ENCODE results near the gene GAB1. TPM values are rescaled to one million over a fixed set of nuclear protein-coding genes. Genes with fewer than 3 reads are reported as not detected.
A peak's percentile ranks its signal among the peaks of the same experiment; 100 is the strongest.
"Not testable (repeated sequence)": the region's sequence is repeated elsewhere in the genome, so short reads cannot be mapped to it uniquely, and the experiment has no call there.

Gene GAB1
- polyA plus RNA-seq, 3 donors from 2014 or later = 1.9 to 2.9 TPM; not detected in 1

DNA sequence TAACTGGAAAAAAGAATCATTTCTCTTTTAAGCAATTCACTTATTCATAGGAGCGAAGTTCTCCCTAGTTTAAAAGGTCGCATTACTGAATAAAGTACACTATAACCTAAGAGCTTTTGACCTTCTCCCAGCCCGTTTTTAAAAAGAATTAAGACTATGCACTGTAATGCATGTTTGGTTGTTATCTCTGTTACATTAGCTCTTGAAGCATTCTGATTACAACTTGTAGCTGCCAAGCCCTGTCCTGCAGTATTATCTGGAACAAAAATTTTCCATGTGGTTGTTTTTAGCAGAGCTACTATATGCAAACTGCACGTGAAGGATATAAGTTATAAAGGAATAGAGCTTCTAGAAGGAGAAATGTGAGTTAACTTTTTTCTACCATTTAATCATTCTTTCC lies 8.1 kb downstream of the GAB1 start:
- Mint-ChIP-seq H3K27me3 (ENCODE audit: low read depth in 3 of 3) (peaks cover 0 to 2% (median 0%) of the 10 kb centered on the region in 3 donors), H3K27ac (no peak overlapping the region), H3K4me1 (peaks cover 0 to 7% of the 10 kb centered on the region in 2 donors), H3K4me3 (no peak overlapping the region), H3K9me3 (no peaks in the 10 kb centered on the region), H3K36me3 (no peaks in the 10 kb centered on the region)
- no peak for DNase-seq

DNA sequence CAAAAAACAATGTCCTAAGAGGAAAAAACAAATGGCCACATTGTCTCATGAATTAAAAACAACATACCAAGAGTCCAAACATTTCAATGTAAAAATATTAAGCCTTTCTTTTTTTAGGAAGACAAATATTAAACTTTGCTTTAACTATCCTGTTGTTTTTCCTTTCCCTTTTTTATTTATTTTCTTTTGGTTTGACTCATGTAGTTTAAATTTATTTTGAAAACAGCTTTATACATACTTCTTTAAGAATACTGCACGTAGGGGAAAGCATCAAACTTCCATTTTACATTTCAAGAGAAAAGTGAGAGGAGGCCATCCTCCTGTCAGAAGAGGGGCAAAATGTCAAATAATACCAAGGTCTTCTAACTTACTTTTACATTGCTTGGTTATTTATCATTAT lies 8.7 kb downstream of the GAB1 start:
- Mint-ChIP-seq H3K9me3 (no peaks in the 10 kb centered on the region), H3K27ac (no peak overlapping the region), H3K4me3 (no peak overlapping the region), H3K4me1 (peaks cover 0 to 6% of the 10 kb centered on the region in 2 donors), H3K36me3 (no peaks in the 10 kb centered on the region), H3K27me3 (ENCODE audit: low read depth in 3 of 3) (peaks cover 0 to 2% (median 0%) of the 10 kb centered on the region in 3 donors)
- no peak for DNase-seq

DNA sequence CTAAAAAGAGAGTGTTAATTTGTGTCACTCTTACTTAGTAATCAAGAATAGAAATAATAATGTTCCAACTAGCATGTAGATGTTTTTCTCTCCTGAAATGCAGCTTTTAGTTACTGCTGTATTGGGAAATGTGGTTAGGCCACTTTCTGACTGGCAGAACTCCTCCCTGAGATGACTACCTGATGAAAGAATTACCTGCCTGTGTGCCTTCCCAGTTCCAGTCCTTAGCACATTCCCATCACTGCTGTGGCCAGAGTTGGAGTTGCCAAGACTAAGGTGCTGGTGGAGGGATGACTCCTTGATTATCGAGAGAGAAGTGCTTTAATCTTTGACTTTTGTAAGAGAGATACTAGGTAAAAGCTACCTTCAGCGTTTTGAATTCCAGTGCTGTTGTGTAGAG lies 9.5 kb downstream of the GAB1 start:
- Mint-ChIP-seq H3K4me3 (no peak overlapping the region), H3K27ac (no peak overlapping the region), H3K27me3 (ENCODE audit: low read depth in 3 of 3) (peaks cover 0 to 2% (median 0%) of the 10 kb centered on the region in 3 donors), H3K36me3 (no peaks in the 10 kb centered on the region), H3K9me3 (no peaks in the 10 kb centered on the region), H3K4me1 (peaks cover 0 to 6% of the 10 kb centered on the region in 2 donors)
- DNase-seq = no peak

DNA sequence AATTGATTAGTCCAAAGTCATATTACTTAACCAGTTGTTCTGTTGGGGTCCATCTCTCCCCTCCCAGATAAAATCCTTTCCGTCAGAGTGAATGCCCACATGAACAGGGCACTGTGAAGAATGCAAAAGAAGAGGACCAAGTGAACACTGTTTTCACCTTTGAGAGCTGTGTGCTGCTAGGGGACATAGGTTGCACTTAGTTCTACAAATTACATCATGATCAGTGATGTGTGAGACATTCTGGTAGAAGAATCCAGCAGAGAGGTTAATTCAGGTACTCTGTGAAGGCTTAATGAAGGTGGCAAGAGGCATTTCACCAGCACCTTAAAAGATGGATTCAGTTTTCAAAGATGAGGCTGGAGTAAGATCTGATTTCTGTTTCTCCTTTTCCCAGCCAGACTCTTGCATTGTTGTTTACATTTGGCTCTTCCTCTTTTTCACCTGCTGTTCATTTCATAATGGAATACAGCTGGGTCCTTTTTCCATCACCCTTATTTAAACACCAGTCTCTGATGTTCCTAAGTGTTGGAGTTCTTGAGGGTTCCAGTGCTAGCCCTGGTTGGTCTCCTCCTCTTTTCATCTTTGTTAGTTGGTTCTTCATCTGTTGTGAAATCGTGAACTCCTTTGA lies 10.9 kb downstream of the GAB1 start:
- Mint-ChIP-seq H3K9me3 (no peaks in the 10 kb centered on the region), H3K36me3 (no peaks in the 10 kb centered on the region), H3K4me1 (no peaks in the 10 kb centered on the region), H3K27me3 (ENCODE audit: low read depth in 3 of 3) (peaks cover 0 to 2% (median 0%) of the 10 kb centered on the region in 3 donors), H3K4me3 (no peak overlapping the region), H3K27ac (no peak overlapping the region)
- DNase-seq = no peak

DNA sequence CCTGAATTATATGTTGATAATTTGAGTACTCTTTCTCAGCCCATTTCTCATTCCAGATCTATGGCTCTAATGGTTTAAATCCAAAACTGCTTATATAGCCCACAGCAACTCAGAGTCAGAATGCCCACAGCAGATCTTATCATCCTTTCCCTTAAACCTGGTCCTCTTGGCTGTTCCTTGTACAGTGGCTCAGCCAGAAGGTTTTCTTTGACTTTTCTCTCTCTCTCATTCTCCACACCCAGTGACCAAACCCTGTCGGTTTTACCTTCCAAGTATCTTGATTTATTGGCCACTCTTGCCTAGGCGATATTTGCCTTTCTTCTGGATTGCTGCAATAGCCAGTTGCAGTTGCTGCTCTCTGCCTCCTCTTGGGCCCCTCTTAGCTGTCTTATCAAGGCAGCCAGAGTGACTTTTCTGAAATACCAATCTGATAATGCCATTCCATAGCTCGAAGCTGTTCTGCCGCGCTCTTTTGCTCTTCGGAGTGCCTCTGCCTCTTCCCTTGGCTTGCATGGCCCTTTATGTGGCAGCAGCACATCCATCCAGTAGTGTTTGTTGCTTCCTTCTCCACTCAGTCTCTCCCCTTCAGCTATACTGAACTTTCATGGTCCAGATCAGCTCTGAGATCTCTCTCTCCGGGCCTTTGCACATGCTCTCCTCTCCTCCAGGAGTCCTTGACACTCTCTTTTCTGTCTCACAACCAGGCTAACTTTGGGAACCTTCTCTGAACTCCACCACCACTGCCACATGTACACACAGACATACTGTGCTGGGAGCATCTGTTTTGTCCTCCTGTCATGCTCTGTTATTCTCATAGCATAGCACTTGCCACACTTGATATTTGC lies 11.8 kb downstream of the GAB1 start:
- no peaks in the 10 kb centered on the region for H3K4me1 Mint-ChIP-seq
- H3K27ac Mint-ChIP-seq = peak overlapping the region in 1 of 6 donors; percentile 11
- peaks cover 0 to 5% (median 0%) of the 10 kb centered on the region in 3 donors for H3K27me3 Mint-ChIP-seq (ENCODE audit: low read depth in 3 of 3)
- H3K36me3 Mint-ChIP-seq = no peaks in the 10 kb centered on the region
- H3K9me3 Mint-ChIP-seq = no peaks in the 10 kb centered on the region
- no peak for DNase-seq
- H3K4me3 Mint-ChIP-seq = no peak overlapping the region

DNA sequence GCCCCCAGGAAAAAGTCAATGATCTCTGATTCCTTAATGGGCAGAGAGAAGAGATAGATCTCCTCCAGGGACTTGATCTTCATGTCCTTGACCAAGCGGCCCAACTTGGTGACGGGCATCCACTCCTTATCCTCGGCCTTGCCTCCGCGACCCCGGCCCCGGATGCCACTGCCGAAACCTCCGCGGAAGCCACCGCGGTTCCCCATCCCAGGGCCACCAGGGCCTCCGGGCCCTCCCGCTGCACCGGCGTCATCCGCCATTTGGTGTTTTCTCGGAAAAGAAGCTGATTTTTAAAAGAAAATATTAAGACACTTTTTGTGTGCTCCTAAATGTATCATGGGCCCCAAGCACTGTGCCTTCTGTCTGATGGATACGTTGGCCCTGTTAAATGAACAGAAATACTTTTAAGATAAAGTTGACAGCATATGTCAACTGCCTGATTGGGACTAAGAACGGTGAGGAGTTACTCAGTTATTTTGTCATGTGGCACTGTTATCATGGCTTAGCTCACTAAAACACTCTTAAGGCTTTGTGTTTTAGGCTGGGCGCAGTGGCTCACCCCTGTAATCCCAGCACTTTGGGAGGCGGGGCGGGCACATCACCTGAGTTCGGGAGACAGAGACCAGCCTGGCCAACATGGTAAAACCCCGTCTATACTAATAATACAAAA lies 13.3 kb downstream of the GAB1 start:
- peaks cover 0 to 12% of the 10 kb centered on the region in 2 donors for H3K4me1 Mint-ChIP-seq
- not testable (repeated sequence) for DNase-seq; H3K27me3 Mint-ChIP-seq (ENCODE audit: low read depth in 3 of 3); H3K4me3 Mint-ChIP-seq; H3K27ac Mint-ChIP-seq; H3K9me3 Mint-ChIP-seq; H3K36me3 Mint-ChIP-seq

DNA sequence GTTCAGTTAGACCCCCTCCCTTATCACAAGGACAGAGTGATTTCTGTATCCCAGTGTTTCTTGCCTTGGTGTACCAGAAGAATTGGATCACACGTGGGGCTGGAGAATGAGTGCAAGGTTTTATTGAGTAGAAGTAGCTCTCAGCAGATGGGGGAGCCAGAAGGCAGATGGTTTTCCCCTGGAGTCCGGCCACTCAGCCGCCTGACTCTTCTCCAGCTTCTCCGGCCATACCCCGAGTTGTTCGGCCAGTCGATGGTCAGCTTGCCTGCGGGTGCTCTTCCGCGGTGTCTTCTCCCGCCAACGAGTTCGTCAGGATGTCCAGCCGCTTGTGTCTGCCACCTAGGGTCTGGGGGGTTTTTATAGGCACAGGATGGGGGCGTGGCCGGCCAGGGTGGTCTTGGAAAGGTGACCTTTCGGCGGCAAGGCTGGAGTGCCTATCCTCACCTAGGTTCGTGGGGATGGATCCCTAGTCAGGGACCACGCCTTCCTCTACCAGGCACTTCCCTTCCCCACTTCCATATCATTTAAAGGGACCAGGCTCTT lies 14.5 kb downstream of the GAB1 start:
- H3K36me3 Mint-ChIP-seq = no peaks in the 10 kb centered on the region
- H3K27me3 Mint-ChIP-seq (ENCODE audit: low read depth in 3 of 3) = peaks cover 0 to 5% (median 1%) of the 10 kb centered on the region in 3 donors
- H3K27ac Mint-ChIP-seq = no peak overlapping the region
- no peaks in the 10 kb centered on the region for H3K9me3 Mint-ChIP-seq
- H3K4me3 Mint-ChIP-seq = no peak overlapping the region
- peaks cover 0 to 18% of the 10 kb centered on the region in 2 donors for H3K4me1 Mint-ChIP-seq
- DNase-seq = no peak

DNA sequence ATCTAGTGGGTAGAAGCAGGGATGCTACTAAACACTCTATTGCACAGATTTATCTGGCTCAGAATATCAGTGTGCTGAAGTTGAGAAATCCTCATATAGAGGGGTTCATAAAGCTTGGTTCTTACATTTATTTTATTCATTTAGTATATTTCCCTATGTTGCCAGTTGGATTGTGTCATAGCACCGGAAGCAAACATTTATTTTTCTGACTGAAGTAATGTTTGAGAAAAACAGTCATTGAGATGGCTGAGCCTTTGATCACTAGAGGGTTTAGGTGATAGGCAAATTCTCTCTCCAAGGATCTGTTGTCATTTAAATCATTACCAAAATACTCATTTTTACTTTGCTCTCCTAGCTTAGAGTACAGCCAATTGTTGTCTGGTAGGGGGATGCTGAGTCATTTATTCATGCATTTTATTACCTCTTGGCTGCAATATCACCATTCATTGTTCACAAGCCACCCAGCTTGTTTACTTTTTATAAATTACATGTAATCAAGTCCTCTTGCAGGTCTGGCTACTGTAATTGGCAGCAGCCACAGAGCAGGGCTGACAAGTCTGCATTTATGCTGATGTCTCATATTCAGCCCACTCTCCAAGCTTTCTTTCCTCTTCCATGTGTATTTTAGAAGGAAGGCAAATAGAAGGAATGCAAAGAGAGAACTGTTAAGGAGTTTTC lies 15.2 kb downstream of the GAB1 start:
- Mint-ChIP-seq H3K36me3 (no peaks in the 10 kb centered on the region), H3K9me3 (no peaks in the 10 kb centered on the region), H3K4me1 (peaks cover under 1 to 25% of the 10 kb centered on the region in 2 donors), H3K27ac (no peak overlapping the region), H3K27me3 (ENCODE audit: low read depth in 3 of 3) (peaks cover 0 to 5% (median 1%) of the 10 kb centered on the region in 3 donors), H3K4me3 (no peak overlapping the region)
- DNase-seq = no peak

DNA sequence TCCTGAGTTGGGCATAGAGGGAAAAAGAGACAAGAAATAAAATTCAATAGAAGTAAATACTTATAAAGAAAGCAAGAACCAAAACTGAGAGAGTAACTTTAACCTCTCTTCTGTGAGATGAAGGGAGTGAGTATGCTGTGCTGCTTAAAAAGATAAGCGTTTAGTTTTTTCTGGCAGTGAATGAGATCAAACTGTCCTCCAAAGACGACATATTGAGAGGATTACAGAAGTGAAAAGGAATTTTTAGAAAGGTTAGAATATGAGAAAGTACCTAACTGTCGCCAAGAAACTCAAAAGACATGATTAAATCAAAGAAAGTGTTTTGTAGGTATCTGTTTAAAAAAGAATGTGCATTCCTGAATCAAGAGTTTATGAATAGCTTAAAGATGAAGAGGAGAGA lies 16.0 kb downstream of the GAB1 start:
- DNase-seq = no peak
- Mint-ChIP-seq H3K4me3 (no peak overlapping the region), H3K9me3 (no peaks in the 10 kb centered on the region), H3K4me1 (peaks cover 9 to 33% of the 10 kb centered on the region in 2 donors), H3K36me3 (no peaks in the 10 kb centered on the region), H3K27me3 (ENCODE audit: low read depth in 3 of 3) (peaks cover 0 to 5% (median 1%) of the 10 kb centered on the region in 3 donors), H3K27ac (peak overlapping the region in 1 of 6 donors; percentile 14)

DNA sequence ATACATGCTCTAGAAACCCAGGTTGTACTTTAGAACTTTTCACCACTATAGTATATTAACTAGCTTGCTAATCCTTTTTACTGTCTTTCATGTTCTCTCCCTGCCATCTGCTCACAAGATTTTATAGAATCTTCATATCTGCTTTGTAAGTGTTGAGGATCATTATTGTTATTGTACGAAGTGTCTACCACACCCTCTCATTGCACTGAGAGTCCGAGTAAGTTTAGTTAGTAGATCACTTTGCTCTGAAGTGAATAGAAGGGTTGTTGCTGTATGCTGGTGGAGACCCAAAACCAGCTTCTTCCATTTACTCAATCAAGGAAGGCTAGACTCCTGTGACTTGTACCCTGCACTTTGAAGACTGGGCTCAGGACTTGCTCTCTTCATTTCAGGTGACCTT lies 17.1 kb downstream of the GAB1 start:
- H3K4me1 Mint-ChIP-seq = peaks cover 15 to 43% of the 10 kb centered on the region in 2 donors
- no peaks in the 10 kb centered on the region for H3K36me3 Mint-ChIP-seq
- no peak overlapping the region for H3K4me3 Mint-ChIP-seq
- H3K9me3 Mint-ChIP-seq = no peaks in the 10 kb centered on the region
- no peak for DNase-seq
- peaks cover 0 to 5% (median 1%) of the 10 kb centered on the region in 3 donors for H3K27me3 Mint-ChIP-seq (ENCODE audit: low read depth in 3 of 3)
- peak overlapping the region in 2 of 6 donors; percentile 4 to 31 for H3K27ac Mint-ChIP-seq

DNA sequence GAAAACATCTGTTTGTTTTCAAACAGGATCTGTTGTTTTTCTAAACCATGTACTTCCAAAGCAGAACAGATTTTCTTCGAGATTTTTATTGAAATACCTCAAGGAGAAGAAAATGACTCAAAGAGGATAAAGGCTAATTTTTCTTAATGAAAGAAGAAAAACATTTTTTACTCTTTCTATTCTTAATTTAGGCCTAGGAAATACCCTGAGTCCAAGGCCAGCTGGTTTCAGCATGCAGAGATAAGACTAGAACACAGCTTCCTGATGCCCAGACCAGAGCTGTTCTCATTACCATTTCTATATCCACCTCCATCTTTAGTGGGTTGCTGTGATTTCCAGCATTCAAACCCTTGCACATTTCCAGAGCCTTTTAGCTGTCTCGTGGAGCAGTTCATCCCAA lies 18.3 kb downstream of the GAB1 start:
- no peak for DNase-seq
- peaks cover 0 to 5% (median 1%) of the 10 kb centered on the region in 3 donors for H3K27me3 Mint-ChIP-seq (ENCODE audit: low read depth in 3 of 3)
- no peaks in the 10 kb centered on the region for H3K36me3 Mint-ChIP-seq
- no peaks in the 10 kb centered on the region for H3K9me3 Mint-ChIP-seq
- H3K4me3 Mint-ChIP-seq = no peak overlapping the region
- peaks cover 27 to 55% of the 10 kb centered on the region in 2 donors for H3K4me1 Mint-ChIP-seq
- H3K27ac Mint-ChIP-seq = peak overlapping the region in 2 of 6 donors; percentile 67 to 86

DNA sequence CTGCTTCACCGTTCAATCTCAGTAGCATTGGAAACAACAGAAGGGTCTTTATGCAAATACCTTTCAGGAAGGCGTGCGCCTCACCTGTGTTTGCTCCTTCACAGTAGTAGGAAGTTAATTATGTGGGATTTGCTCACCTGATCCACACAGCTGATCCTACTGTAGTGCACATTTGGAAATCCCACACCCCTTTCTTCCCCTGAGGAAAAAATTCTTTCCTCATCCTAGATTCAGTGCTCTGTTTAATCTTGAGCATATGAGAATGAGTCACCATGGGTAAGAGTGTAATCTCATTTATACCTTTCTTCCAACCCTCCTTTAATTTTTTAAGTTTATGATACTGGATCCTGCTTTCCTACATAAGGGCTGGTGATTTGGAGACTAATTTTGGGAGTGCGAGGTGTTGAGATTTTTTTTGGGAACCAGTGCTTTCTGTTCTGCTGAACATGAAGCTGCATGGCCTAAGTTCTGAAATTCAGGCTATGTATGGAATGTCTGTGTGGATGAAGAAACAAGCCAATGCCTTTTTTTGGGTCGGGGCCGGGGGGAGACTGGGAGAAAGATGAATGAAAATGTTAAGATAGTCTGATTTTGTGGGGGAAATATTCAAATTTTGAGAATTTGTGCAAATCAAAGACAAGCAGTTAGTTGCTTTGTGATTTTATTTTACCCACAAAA lies 19.0 kb downstream of the GAB1 start:
- no peaks in the 10 kb centered on the region for H3K9me3 Mint-ChIP-seq
- H3K27ac Mint-ChIP-seq = peak overlapping the region in 4 of 6 donors; percentile 16 to 86 (median 62)
- H3K27me3 Mint-ChIP-seq (ENCODE audit: low read depth in 3 of 3) = peaks cover 0 to 5% (median 1%) of the 10 kb centered on the region in 3 donors
- H3K4me1 Mint-ChIP-seq = peaks cover 29 to 62% of the 10 kb centered on the region in 2 donors
- no peaks in the 10 kb centered on the region for H3K36me3 Mint-ChIP-seq
- H3K4me3 Mint-ChIP-seq = no peak overlapping the region
- no peak for DNase-seq

DNA sequence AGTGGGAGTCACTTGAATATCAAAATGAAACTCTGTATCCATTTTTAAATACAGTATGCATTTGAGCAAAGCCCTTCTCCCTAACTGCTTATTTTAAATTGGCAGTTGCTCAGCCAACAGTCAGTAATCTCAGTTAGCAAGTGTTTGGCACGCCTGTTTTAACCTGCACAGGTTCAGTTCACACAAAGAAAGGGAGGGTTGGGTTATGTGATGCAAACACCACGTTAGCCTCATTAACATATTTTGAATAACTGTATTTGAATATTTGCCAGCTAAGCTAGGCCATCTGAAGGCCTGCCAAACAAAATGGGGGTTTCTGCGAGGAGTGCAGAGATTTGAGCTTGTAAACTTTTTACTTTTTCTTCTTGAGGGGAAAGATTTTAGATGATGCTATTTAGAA lies 19.8 kb downstream of the GAB1 start:
- Mint-ChIP-seq H3K36me3 (no peaks in the 10 kb centered on the region), H3K27me3 (ENCODE audit: low read depth in 3 of 3) (peaks cover 0 to 5% (median 1%) of the 10 kb centered on the region in 3 donors), H3K27ac (peak overlapping the region in 5 of 6 donors; percentile 61 to 97 (median 86)), H3K4me3 (no peak overlapping the region), H3K4me1 (peaks cover 31 to 70% of the 10 kb centered on the region in 2 donors), H3K9me3 (no peaks in the 10 kb centered on the region)
- no peak for DNase-seq

Measured in immature natural killer cell (primary cell).